NCI-H748 (cell line): ENCODE measurements around the gene GPRC6A.

ENCODE experiments used
- DNase-seq: peaks from one replicate; lab custom pipeline; 2025; ENCODE audit not compliant: unreplicated experiment; lab: John Stamatoyannopoulos, UW

GPRC6A gene

GRCh38 chr6:116779573-116780164 is 49.2 kb downstream of the GPRC6A start:
- DNase-seq = peak; percentile 65

- no peak for DNase-seq
Observed at GRCh38 chr6:116773886-116774285, 55.0 kb downstream of the GPRC6A start.

- no peak for DNase-seq
Observed at GRCh38 chr6:116772450-116772849, 56.4 kb downstream of the GPRC6A start.

GRCh38 chr6:116767715-116768114 is 61.2 kb downstream of the GPRC6A start:
- no peak for DNase-seq

GRCh38 chr6:116766506-116767176 is 62.2 kb downstream of the GPRC6A start:
- DNase-seq = no peak

GRCh38 chr6:116764961-116765841 is 63.7 kb downstream of the GPRC6A start, which contains the start of gene FAM162B:
FAM162B (minus strand) TSS chr6:116765719; CDS start chr6:116765576, 143 bp downstream.
- DNase-seq = peak; percentile 5

GRCh38 chr6:116764629-116764960 is 64.3 kb downstream of the GPRC6A start:
- DNase-seq = no peak

GRCh38 chr6:116763906-116764628 is 64.8 kb downstream of the GPRC6A start:
- no peak for DNase-seq

GRCh38 chr6:116763048-116763447 is 65.8 kb downstream of the GPRC6A start:
- DNase-seq = no peak

- no peak for DNase-seq
Observed at GRCh38 chr6:116762235-116762634, 66.6 kb downstream of the GPRC6A start.

GRCh38 chr6:116761779-116762178 is 67.1 kb downstream of the GPRC6A start:
- DNase-seq = no peak

- DNase-seq = no peak
Observed at GRCh38 chr6:116745176-116745575, 83.7 kb downstream of the GPRC6A start.
